NB4 (cell line): ENCODE data around the gene GBP1.
"Not testable (repeated sequence)": the region's sequence is repeated elsewhere in the genome, so short reads cannot be mapped to it uniquely, and the experiment has no call there.

Experiments
- DNase-seq: peaks from one replicate; pipeline ENCODE4 v3.0.0; 2010; ENCODE audit warnings: low read depth
- H3K4me3 ChIP-seq: one replicate; pipeline ENCODE4 v1.5.1; 2011; ENCODE audit warnings: mild to moderate bottlenecking, low read depth, low read length, moderate library complexity
- MYC ChIP-seq: IDR thresholded peaks from 2 replicates; pipeline ENCODE4 v1.6.1; 2011; ENCODE audit warnings: low read depth, low read length
- POLR2A ChIP-seq: IDR thresholded peaks from 2 replicates; pipeline ENCODE4 v1.6.1; 2011; ENCODE audit warnings: mild to moderate bottlenecking; ENCODE audit not compliant: insufficient read length; ENCODE audit errors: extremely low read depth
- TF ChIP-seq, protein P1 (sequence below): IDR thresholded peaks from 2 replicates; pipeline ENCODE4 v1.6.1; 2011; ENCODE audit warnings: low read depth, low read length
- TF ChIP-seq, protein P2 (sequence below): IDR thresholded peaks from one replicate; pipeline ENCODE4 v1.5.1; 2012; ENCODE audit warnings: low read depth, low read length

GBP1 gene

DNA sequence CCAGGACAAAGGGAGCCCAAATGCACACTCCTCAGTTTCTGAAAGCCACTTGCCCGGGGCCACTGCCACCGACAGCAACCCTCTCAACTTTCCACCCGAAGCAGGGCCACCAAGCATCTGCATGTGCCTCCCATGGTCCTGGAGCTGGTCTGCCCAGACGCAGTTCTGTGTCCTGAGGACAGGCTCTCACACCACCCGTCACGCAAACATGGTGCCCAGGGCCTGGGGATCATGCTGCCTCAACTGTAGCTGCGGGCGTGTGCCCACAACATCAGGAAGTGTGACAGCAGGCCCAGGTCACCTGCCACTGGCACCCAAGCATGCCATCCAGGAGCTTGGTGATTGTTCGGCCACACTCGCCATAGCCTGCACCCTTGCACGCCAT, 14.4 kb downstream of the GBP1 start:
- TF ChIP-seq MYC (no peak), POLR2A (no peak)
- TF ChIP-seq, protein P1, sequence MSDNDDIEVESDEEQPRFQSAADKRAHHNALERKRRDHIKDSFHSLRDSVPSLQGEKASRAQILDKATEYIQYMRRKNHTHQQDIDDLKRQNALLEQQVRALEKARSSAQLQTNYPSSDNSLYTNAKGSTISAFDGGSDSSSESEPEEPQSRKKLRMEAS, result no peak
- TF ChIP-seq, protein P2, sequence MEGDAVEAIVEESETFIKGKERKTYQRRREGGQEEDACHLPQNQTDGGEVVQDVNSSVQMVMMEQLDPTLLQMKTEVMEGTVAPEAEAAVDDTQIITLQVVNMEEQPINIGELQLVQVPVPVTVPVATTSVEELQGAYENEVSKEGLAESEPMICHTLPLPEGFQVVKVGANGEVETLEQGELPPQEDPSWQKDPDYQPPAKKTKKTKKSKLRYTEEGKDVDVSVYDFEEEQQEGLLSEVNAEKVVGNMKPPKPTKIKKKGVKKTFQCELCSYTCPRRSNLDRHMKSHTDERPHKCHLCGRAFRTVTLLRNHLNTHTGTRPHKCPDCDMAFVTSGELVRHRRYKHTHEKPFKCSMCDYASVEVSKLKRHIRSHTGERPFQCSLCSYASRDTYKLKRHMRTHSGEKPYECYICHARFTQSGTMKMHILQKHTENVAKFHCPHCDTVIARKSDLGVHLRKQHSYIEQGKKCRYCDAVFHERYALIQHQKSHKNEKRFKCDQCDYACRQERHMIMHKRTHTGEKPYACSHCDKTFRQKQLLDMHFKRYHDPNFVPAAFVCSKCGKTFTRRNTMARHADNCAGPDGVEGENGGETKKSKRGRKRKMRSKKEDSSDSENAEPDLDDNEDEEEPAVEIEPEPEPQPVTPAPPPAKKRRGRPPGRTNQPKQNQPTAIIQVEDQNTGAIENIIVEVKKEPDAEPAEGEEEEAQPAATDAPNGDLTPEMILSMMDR, result no peak
- H3K4me3 ChIP-seq, result no peak overlapping the region
- no peak for DNase-seq

DNA sequence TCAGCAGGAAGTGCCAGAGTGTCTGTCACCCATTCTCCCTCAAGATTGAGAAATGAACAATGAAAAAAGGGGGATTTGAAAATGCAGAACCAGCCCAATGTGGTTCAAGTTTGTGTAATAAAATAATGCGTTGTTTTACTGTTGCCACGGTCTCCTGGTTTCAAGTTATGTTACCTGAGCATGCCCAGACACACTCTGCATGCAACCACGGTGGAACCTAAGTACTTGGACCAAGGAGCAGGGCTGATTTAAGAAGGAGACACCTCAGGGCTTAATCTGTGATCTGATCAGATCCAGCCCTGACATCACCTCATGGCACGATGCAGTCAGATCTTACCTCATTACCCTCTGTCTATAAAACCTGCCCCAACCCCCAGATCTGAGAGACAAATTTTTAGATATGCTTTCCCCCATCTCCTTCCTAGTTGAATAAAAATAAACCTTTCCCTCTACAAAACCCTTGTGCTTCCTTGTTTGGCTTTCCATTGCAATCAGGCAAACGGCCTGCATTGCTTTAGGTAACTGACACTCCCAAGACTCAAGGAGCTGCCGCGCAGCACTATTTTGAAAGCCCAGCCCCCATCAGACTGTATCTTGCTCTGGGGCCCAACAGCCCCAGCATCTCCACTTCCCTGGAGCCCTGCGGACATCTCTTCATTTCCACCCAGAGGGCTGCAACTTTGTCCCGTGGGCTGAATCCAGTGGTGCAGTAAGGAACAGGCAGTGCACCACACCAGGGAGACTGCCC, 14.9 kb downstream of the GBP1 start:
- H3K4me3 ChIP-seq, result not testable (repeated sequence)
- DNase-seq, result peak; percentile 12

DNA sequence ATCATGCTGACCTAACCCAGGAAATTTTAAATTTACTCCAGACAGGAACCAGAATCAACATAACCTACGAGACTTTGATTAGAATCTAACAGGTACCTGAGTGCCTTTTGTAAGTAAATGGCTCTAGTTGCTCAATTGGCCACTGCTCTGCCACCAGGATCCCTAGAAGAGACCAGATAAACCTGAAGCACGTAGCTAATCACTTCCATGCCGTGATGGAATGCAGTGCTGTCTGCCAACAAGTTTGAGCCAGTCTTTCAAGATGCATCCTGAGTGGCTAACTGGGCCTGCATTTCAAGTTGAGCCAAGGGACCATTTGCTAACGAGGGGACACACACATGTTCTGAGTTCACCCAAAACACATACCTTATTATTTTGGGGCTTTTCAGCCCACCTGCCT, 15.8 kb downstream of the GBP1 start:
- not testable (repeated sequence) for DNase-seq, H3K4me3 ChIP-seq

DNA sequence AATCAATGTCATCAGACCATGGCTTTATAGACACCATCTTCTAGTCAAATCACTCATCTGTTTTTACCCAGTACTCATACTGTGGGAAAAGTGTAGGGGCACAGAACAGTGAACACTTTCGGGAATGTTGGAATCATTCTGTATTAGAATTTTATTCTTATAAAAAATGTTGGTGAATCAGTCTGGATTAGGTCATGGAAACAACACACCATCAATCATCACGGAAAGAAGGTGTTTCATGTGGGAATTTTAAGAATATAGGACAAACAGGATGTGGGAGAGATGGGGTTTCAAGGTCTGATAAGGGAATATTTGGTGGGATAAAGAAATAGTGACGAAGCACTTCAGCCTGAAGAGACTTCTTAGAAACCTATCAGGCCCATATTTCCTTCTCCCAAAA, 17.3 kb downstream of the GBP1 start:
- DNase-seq, result no peak
- TF ChIP-seq, protein P1, result no peak
- no peak for TF ChIP-seq MYC
- no peak for TF ChIP-seq POLR2A
- TF ChIP-seq, protein P2, result no peak
- no peak overlapping the region for H3K4me3 ChIP-seq

DNA sequence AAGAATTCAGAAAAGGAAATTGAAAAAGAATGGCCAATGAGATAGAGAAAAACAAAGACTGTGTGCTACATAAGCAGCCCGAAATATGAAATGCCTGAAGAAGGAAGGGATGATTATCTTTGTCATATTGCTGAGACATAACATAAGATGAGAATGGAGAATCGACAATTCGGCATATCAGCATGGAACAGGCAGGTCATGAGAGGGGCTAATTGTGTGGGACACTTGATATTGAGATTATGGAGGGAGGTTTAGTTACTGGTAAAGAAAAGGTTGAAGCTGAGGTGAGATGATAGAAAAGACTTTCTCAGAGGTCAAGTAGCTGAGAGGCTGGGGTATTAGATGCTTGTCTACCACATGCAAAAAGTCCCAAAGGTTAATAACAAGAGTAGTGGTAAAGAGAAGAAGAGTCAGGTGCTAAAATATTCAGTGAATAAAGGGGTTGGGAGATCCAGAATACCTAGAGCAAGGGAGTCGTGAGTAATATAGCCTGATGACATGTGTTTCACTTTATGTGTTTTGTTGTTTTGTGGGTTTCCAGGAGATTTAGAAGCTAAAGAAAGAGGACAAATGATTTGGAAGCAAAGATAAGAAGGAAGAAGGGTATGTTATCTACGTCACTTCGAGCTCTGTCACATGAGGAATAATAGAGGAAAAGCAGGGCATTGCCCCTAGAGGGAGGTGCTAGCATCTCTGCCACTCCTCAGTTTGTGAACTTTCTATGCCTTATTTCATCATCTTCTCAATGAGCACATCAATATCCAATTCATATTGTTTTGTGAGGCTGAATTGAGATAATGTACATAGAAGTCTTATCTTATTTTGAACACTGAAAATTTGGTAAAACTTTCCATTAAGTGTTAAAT, 18.5 kb downstream of the GBP1 start:
- H3K4me3 ChIP-seq, DNase-seq: not testable (repeated sequence)

DNA sequence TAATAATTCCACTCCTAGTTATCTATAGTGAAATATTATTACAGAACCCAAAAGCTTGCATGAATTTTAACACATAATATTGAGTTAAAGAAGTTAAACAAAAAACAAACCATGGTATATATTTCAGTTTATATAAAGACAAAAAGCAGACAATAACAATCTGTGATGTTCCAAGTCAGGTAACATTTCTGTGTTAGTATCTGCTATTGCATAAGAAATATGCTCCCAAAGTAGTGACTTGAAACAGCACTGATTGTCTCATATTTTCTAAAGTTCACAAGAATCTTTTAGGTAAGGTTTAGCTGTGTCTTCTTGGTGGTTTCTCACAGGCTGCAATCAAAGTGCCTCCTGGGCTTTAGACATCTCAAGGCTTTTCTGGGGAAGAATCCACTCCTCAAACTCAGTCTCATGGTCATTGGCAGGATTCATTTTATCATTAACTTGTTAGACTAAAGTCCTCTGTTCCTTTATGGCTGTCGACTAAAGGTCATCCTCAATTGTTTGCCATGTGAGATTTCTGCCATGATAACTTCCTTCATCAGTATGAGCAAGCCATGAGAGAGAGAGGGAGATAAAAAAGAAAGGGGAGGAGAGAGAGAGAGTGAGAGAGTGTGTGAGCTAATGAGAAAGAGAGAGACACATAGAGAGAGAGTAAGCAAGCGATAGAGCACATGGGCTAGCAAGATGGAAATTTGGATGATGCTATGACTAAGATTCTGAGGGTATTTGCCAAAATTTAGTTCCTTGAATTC, 19.9 kb downstream of the GBP1 start:
- TF ChIP-seq POLR2A, result no peak
- TF ChIP-seq, protein P2, result no peak
- no peak for TF ChIP-seq MYC
- TF ChIP-seq, protein P1, result no peak
- no peak for DNase-seq
- H3K4me3 ChIP-seq, result no peak overlapping the region

DNA sequence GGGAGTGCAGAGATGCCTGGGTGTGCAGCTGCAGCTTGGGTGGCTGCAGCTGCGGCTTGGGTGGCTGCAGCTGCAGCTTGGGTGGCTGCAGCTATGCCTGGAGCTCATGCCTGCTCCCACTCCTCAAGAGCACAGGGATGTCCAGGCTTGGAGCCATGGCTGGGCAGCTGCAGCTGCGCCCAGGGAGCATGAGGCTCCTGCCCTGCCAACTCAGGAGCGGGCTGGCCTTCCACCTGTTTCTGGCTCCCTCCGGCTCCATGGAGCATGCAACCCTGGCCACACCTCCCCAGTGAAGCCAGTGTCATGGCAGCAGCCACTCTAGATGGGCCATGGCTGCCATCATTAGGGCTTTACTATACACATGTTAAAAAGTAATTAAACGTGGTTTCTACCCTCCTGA, 21.1 kb downstream of the GBP1 start:
- H3K4me3 ChIP-seq, result no peak overlapping the region
- TF ChIP-seq, protein P2, result no peak
- TF ChIP-seq MYC (no peak), POLR2A (no peak)
- TF ChIP-seq, protein P1, result no peak
- no peak for DNase-seq
